Measurements from ENCODE around the gene OSBPL6.

DNA sequence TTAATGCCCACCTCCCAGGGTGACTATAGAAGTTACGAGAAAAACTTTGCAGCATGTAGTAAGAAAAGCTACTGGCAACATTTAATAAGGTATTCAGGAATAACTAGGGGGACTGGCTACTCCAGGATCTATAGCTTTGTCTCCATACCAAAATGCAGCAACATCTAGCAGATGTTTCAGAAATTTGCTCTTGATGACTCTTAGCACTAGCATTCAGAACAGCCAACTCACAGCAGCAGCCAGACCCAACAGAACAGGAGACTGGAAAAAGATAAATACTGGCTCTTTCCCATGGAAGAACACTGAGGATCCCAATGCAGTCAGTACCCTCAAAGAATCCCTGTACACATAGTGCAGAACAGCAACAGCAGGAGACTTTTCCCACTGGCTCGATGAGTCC lies 151.6 kb downstream of the OSBPL6 start:
- TF ChIP-seq, protein P1, sequence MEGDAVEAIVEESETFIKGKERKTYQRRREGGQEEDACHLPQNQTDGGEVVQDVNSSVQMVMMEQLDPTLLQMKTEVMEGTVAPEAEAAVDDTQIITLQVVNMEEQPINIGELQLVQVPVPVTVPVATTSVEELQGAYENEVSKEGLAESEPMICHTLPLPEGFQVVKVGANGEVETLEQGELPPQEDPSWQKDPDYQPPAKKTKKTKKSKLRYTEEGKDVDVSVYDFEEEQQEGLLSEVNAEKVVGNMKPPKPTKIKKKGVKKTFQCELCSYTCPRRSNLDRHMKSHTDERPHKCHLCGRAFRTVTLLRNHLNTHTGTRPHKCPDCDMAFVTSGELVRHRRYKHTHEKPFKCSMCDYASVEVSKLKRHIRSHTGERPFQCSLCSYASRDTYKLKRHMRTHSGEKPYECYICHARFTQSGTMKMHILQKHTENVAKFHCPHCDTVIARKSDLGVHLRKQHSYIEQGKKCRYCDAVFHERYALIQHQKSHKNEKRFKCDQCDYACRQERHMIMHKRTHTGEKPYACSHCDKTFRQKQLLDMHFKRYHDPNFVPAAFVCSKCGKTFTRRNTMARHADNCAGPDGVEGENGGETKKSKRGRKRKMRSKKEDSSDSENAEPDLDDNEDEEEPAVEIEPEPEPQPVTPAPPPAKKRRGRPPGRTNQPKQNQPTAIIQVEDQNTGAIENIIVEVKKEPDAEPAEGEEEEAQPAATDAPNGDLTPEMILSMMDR (IDR thresholded peaks at IDR 0.05), result no peak
- TF ChIP-seq POLR2A (IDR thresholded peaks at IDR 0.05), result no peak

All from uterus (tissue), 2 donors.